Right lobe of liver (tissue), 4 donors: ENCODE data around the gene SEBOX.

Experiments
- CTCF ChIP-seq, 4 donors: fragments of 200-600 bp in 3 of 4; fragments of 450-650 bp in 1 of 4; IDR thresholded peaks; one replicate each; pipeline versions ENCODE4 v1.5.1 to v1.8.0; 2016 to 2022; ENCODE audit warnings: antibody characterized with exemption in 4 of 4, mild to moderate bottlenecking in 2 of 4
- POLR2A ChIP-seq: fragments of 450-650 bp; IDR thresholded peaks from one replicate; pipeline ENCODE4 v1.6.1; 2017; ENCODE audit warnings: antibody characterized with exemption, mild to moderate bottlenecking
- donor health status: DM: no; HTN: no; CAD: no.
- donor health status: DM: no; HTN: no; CAD: no.
- donor health status: DM: no; HTN: yes; CAD: no.

GRCh38 chr17:28331891-28332420, 33.0 kb downstream of the SEBOX start:
- TF ChIP-seq CTCF (IDR thresholded peaks at IDR 0.05), result no peak
- TF ChIP-seq POLR2A, result no peak
